ENCODE measurements around the gene TLE4. TPM values are rescaled to one million over a fixed set of nuclear protein-coding genes. Genes with fewer than 3 reads are reported as not detected.

The TLE4 gene
- total RNA-seq, 1 experiment from 2014 or later = 17.9 TPM

- Histone ChIP-seq H3F3A (ENCODE audit: low read length, unreplicated experiment) (no peaks in the 10 kb centered on the region), H3K9ac (ENCODE audit: low read length) (no peak overlapping the region), H3K9me3 (ENCODE audit: low read length) (no peaks in the 10 kb centered on the region), H3K4me2 (ENCODE audit: low read length) (no peak overlapping the region), H3K27ac (ENCODE audit: low read length) (no peak overlapping the region), H3K4me1 (ENCODE audit: insufficient read depth, low read length) (no peaks in the 10 kb centered on the region), H3K27me3 (ENCODE audit: low read length) (no peaks in the 10 kb centered on the region), H4K20me1 (ENCODE audit: low read length) (no peaks in the 10 kb centered on the region), H3K9me2 (replicated peaks; ENCODE audit: low read length) (no peaks in the 10 kb centered on the region), H2AFZ (ENCODE audit: low read length) (no peak overlapping the region), H3K4me3 (ENCODE audit: low read length) (no peak overlapping the region), H3K36me3 (ENCODE audit: low read depth, low read length) (no peaks in the 10 kb centered on the region), H3K79me2 (ENCODE audit: low read length) (no peaks in the 10 kb centered on the region)
- ATAC-seq = no peak
- no peak for DNase-seq
- ChIA-PET CTCF (no interaction called here), POLR2A (ENCODE audit: unreplicated experiment) (no interaction called here)
- intact Hi-C loops (cut with micrococcal nuclease) = no loop called here
- BruUV-seq (replicated peaks) = no TSS peak
- TF ChIP-seq EZH2 (IDR thresholded peaks at IDR 0.05; ENCODE audit: low read length, unreplicated experiment) (no peak), EZH2phosphoT487 (IDR thresholded peaks at IDR 0.05; ENCODE audit: borderline replicate concordance, low read length) (no peak), CTCF (conservative IDR thresholded peaks at IDR 0.05; ENCODE audit: low read depth, low read length) (no peak)
Measured at GRCh38 chr9:79600466-79600865, 28.7 kb downstream of the TLE4 start.

GRCh38 chr9:79603222-79603920, 31.6 kb downstream of the TLE4 start:
- CTCF ChIA-PET = no interaction called here
- H3K79me2 ChIP-seq (ENCODE audit: low read length) = no peaks in the 10 kb centered on the region
- intact Hi-C loops (cut with micrococcal nuclease) = no loop called here

More at GRCh38 chr9:79603222-79603920, 31.6 kb downstream of the TLE4 start:
- DNase-seq (no peak), ATAC-seq (no peak)
- H3F3A ChIP-seq (ENCODE audit: low read length, unreplicated experiment) = no peaks in the 10 kb centered on the region
- no peak overlapping the region for H3K4me3 ChIP-seq (ENCODE audit: low read length)
- no peaks in the 10 kb centered on the region for H3K9me2 ChIP-seq (replicated peaks; ENCODE audit: low read length)
- H3K27ac ChIP-seq (ENCODE audit: low read length) = no peak overlapping the region
- no peak overlapping the region for H2AFZ ChIP-seq (ENCODE audit: low read length)
- H3K4me1 ChIP-seq (ENCODE audit: insufficient read depth, low read length) = no peaks in the 10 kb centered on the region
- no peaks in the 10 kb centered on the region for H3K9me3 ChIP-seq (ENCODE audit: low read length)
- POLR2A ChIA-PET (ENCODE audit: unreplicated experiment) = no interaction called here
- BruUV-seq (replicated peaks) = no TSS peak
- no peaks in the 10 kb centered on the region for H4K20me1 ChIP-seq (ENCODE audit: low read length)
- H3K4me2 ChIP-seq (ENCODE audit: low read length) = no peak overlapping the region
- no peaks in the 10 kb centered on the region for H3K27me3 ChIP-seq (ENCODE audit: low read length)
- H3K36me3 ChIP-seq (ENCODE audit: low read depth, low read length) = no peaks in the 10 kb centered on the region
- H3K9ac ChIP-seq (ENCODE audit: low read length) = no peak overlapping the region
- no peak for TF ChIP-seq CTCF (conservative IDR thresholded peaks at IDR 0.05; ENCODE audit: low read depth, low read length)
- TF ChIP-seq EZH2 (IDR thresholded peaks at IDR 0.05; ENCODE audit: low read length, unreplicated experiment) = no peak
- TF ChIP-seq EZH2phosphoT487 (IDR thresholded peaks at IDR 0.05; ENCODE audit: borderline replicate concordance, low read length) = no peak

All from PC-3 (cell line).